Measurements from ENCODE around the gene BASP1.

DNA sequence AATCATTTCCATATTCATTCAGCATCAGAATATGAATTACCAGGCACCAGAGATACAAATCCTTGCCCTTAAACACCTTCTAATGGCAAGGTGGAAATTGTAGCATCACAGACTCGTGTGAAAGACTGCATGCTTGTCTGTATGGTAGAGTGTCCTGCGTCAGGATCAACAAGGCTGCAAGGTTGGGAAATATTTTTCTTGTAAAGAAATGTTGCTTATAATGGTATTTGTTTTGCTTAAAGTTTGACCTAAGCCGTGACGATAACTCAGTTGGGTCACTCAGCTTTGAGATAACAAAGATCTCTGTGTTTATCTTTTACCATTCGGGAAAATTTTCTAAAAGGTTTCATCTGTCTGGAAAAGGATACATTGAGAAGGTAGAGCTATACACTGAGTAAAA, 87.6 kb downstream of the BASP1 start:
- TF ChIP-seq, protein P1, sequence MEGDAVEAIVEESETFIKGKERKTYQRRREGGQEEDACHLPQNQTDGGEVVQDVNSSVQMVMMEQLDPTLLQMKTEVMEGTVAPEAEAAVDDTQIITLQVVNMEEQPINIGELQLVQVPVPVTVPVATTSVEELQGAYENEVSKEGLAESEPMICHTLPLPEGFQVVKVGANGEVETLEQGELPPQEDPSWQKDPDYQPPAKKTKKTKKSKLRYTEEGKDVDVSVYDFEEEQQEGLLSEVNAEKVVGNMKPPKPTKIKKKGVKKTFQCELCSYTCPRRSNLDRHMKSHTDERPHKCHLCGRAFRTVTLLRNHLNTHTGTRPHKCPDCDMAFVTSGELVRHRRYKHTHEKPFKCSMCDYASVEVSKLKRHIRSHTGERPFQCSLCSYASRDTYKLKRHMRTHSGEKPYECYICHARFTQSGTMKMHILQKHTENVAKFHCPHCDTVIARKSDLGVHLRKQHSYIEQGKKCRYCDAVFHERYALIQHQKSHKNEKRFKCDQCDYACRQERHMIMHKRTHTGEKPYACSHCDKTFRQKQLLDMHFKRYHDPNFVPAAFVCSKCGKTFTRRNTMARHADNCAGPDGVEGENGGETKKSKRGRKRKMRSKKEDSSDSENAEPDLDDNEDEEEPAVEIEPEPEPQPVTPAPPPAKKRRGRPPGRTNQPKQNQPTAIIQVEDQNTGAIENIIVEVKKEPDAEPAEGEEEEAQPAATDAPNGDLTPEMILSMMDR (IDR thresholded peaks at IDR 0.05; ENCODE audit: low read depth, low read length), result no peak
- TF ChIP-seq POLR2A (IDR thresholded peaks at IDR 0.05; ENCODE audit: extremely low read depth, insufficient read length), result no peak
